Astrocyte (in vitro differentiated cells and primary cell): ENCODE data around the gene TULP3. TPM values are rescaled to one million over a fixed set of nuclear protein-coding genes. Genes with fewer than 3 reads are reported as not detected.
A peak's percentile ranks its signal among the peaks of the same experiment; 100 is the strongest.

Experiments
- DNase-seq: peaks from one replicate; pipeline ENCODE4 v3.0.0-alpha.2; 2010; ENCODE audit warnings: low read depth
- FAIRE-seq: peaks from 2 replicates; lab custom pipeline; 2011; peaks lifted over from hg19 to GRCh38; lab: Jason Lieb, UNC
- H2AFZ ChIP-seq: 2 replicates; pipeline ENCODE4 v1.6.0; 2012; ENCODE audit warnings: low read depth, low read length, inconsistent platforms
- H3K27ac ChIP-seq: 2 replicates; pipeline ENCODE4 v1.5.1; 2011; ENCODE audit warnings: low read depth, low read length, inconsistent platforms
- H3K27me3 ChIP-seq: 2 replicates; pipeline ENCODE4 v1.6.0; 2011; ENCODE audit warnings: low read length, inconsistent platforms; ENCODE audit not compliant: insufficient read depth
- H3K36me3 ChIP-seq: 2 replicates; pipeline ENCODE4 v1.5.1; 2011; ENCODE audit warnings: low read length, inconsistent platforms; ENCODE audit not compliant: insufficient read depth
- H3K4me1 ChIP-seq: 2 replicates; pipeline ENCODE4 v1.5.1; 2011; ENCODE audit warnings: low read length, inconsistent platforms; ENCODE audit not compliant: insufficient read depth
- H3K4me2 ChIP-seq: 2 replicates; pipeline ENCODE4 v1.6.0; 2012; ENCODE audit warnings: low read length, inconsistent platforms
- H3K4me3 ChIP-seq: 2 replicates; pipeline ENCODE4 v1.5.1; 2011; ENCODE audit warnings: low read depth, mild to moderate bottlenecking, low read length, inconsistent platforms; ENCODE audit not compliant: insufficient read depth
- H3K79me2 ChIP-seq: 2 replicates; pipeline ENCODE4 v1.6.0; 2012; ENCODE audit warnings: mild to moderate bottlenecking, low read length, inconsistent platforms; ENCODE audit not compliant: insufficient read depth
- H3K9ac ChIP-seq: 2 replicates; pipeline ENCODE4 v1.6.0; 2012; ENCODE audit warnings: mild to moderate bottlenecking, low read length, inconsistent platforms
- H3K9me3 ChIP-seq: 2 replicates; pipeline ENCODE4 v1.5.1; 2012; ENCODE audit warnings: low read depth, mild to moderate bottlenecking, low read length, inconsistent platforms; ENCODE audit not compliant: insufficient read depth
- H4K20me1 ChIP-seq: 2 replicates; pipeline ENCODE4 v1.6.0; 2012; ENCODE audit warnings: low read length, inconsistent platforms; ENCODE audit not compliant: insufficient read depth
- H3K27ac Mint-ChIP-seq: one replicate; pipeline ENCODE4 v1.8.0; 2021; ENCODE audit warnings: mild to moderate bottlenecking, mixed read lengths; ENCODE audit not compliant: unreplicated experiment
- H3K27me3 Mint-ChIP-seq: one replicate; pipeline ENCODE4 v1.8.0; 2021; ENCODE audit warnings: low read depth, mixed read lengths; ENCODE audit not compliant: unreplicated experiment
- H3K36me3 Mint-ChIP-seq: one replicate; pipeline ENCODE4 v1.8.0; 2021; ENCODE audit warnings: low read depth, mixed read lengths; ENCODE audit not compliant: unreplicated experiment
- H3K4me1 Mint-ChIP-seq: one replicate; pipeline ENCODE4 v1.8.0; 2021; ENCODE audit warnings: low read depth, mixed read lengths; ENCODE audit not compliant: unreplicated experiment
- H3K4me3 Mint-ChIP-seq: one replicate; pipeline ENCODE4 v1.8.0; 2021; ENCODE audit warnings: mild to moderate bottlenecking, moderate library complexity, mixed read lengths; ENCODE audit not compliant: unreplicated experiment
- H3K9me3 Mint-ChIP-seq: one replicate; pipeline ENCODE4 v1.8.0; 2021; ENCODE audit warnings: mild to moderate bottlenecking, mixed read lengths; ENCODE audit not compliant: unreplicated experiment
- EZH2 ChIP-seq: IDR thresholded peaks from 2 replicates; pipeline ENCODE4 v1.6.1; 2012; ENCODE audit warnings: mild to moderate bottlenecking, low read length, inconsistent platforms; ENCODE audit not compliant: insufficient read depth
- total RNA-seq: library from RNA; stranded (reverse); gene quantifications from 2 replicates; pipeline ENCODE4 v1.2.1, GENCODE V29; 2021
- TF ChIP-seq, protein P1 (sequence below): IDR thresholded peaks from 2 replicates; pipeline ENCODE4 v1.5.1; 2011; ENCODE audit warnings: low read depth, mild to moderate bottlenecking, inconsistent platforms, low read length, moderate library complexity; ENCODE audit not compliant: insufficient read depth

Gene TULP3
- total RNA-seq, 1 donor from 2014 or later: 23.6 TPM

DNA sequence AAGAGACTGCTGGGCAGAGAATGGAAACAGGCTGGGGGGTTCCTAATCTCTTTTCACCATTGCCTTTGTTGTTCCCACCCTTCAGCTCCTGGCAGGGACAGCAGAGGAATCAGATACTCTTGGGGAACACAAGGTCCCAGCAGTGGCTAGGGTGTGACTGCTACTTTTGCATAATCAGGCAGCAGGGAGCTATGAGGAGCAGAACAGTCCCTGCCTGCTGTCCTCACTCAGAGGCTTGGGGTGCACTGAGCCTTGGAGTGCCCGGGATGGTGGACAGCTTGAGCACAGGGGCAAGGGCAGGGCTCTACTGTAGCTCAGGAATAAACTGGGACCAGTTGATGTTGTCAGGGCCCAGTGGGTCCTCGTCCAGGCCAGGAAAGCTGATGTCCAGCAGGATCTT is 32.4 kb upstream of the TULP3 start:
- Histone ChIP-seq H3K9ac (no peak overlapping the region), H3K4me3 (no peak overlapping the region), H3K27ac (no peak overlapping the region), H4K20me1 (no peaks in the 10 kb centered on the region), H3K4me1 (no peaks in the 10 kb centered on the region), H3K9me3 (no peaks in the 10 kb centered on the region), H3K79me2 (no peaks in the 10 kb centered on the region), H2AFZ (no peak overlapping the region), H3K4me2 (no peak overlapping the region), H3K27me3 (no peaks in the 10 kb centered on the region), H3K36me3 (peaks cover 14% of the 10 kb centered on the region)
- no peak overlapping the region for H3K4me3 Mint-ChIP-seq
- DNase-seq (no peak), FAIRE-seq (no peak)
- H3K27ac Mint-ChIP-seq: no peak overlapping the region
- H3K4me1 Mint-ChIP-seq: peaks cover 2% of the 10 kb centered on the region
- H3K9me3 Mint-ChIP-seq: no peaks in the 10 kb centered on the region
- peaks cover 4% of the 10 kb centered on the region for H3K36me3 Mint-ChIP-seq
- H3K27me3 Mint-ChIP-seq: peaks cover 2% of the 10 kb centered on the region
- TF ChIP-seq, protein P1, sequence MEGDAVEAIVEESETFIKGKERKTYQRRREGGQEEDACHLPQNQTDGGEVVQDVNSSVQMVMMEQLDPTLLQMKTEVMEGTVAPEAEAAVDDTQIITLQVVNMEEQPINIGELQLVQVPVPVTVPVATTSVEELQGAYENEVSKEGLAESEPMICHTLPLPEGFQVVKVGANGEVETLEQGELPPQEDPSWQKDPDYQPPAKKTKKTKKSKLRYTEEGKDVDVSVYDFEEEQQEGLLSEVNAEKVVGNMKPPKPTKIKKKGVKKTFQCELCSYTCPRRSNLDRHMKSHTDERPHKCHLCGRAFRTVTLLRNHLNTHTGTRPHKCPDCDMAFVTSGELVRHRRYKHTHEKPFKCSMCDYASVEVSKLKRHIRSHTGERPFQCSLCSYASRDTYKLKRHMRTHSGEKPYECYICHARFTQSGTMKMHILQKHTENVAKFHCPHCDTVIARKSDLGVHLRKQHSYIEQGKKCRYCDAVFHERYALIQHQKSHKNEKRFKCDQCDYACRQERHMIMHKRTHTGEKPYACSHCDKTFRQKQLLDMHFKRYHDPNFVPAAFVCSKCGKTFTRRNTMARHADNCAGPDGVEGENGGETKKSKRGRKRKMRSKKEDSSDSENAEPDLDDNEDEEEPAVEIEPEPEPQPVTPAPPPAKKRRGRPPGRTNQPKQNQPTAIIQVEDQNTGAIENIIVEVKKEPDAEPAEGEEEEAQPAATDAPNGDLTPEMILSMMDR: no peak
- TF ChIP-seq EZH2: no peak

DNA sequence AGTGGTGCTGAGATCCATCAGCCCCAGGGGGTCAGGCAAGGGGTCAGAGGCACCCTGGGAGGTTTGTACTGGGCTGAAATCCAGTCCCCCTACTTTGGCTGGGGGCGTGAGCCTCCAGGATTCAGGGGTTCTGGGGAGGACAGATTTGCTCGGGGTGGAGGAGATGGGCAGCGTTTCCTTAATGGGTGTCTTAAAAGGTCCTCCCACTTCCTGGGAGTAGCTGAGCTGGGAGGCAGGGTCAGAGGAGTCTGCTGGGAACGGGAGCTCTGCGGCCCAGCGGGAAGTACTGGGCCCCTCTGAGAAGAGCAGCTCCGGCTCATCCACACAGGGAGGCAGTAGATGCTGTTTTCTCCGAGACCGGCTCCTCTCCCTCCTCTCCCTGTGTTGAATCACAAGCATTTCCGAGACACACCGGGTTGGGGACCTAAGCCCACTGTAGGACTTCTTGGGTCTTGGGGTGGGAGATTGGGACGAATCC is 31.7 kb upstream of the TULP3 start:
- Mint-ChIP-seq H3K27me3 (peaks cover 2% of the 10 kb centered on the region), H3K27ac (peak overlapping the region; percentile 41), H3K4me1 (peaks cover 2% of the 10 kb centered on the region), H3K4me3 (no peak overlapping the region), H3K36me3 (peaks cover 4% of the 10 kb centered on the region), H3K9me3 (no peaks in the 10 kb centered on the region)
- no peak overlapping the region for H3K4me2 ChIP-seq
- H3K27ac ChIP-seq: no peak overlapping the region
- no peak overlapping the region for H3K4me3 ChIP-seq
- no peaks in the 10 kb centered on the region for H4K20me1 ChIP-seq
- H3K36me3 ChIP-seq: peaks cover 14% of the 10 kb centered on the region
- DNase-seq: no peak
- no peaks in the 10 kb centered on the region for H3K79me2 ChIP-seq
- TF ChIP-seq EZH2: no peak
- TF ChIP-seq, protein P1: no peak
- H2AFZ ChIP-seq: no peak overlapping the region
- H3K27me3 ChIP-seq: no peaks in the 10 kb centered on the region
- H3K4me1 ChIP-seq: no peaks in the 10 kb centered on the region
- FAIRE-seq: no peak
- H3K9me3 ChIP-seq: no peaks in the 10 kb centered on the region
- H3K9ac ChIP-seq: no peak overlapping the region

DNA sequence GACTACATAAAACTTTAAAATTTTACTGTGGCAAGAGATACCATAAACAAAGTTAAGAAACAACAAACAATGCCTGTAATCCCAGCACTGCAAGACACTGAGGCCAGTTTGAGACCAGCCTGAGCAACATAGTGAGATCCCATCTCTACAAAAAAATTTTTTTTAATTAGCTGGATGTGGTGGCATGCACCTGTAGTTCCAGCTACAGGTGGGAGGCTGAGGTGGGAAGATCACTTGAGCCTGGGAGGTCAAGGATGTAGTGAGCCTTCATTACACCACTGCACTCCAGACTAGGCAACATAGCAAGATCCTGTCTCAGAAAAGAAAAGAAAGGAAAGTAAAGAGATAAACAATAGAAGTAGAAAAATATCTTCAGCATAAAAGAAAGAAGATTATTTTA is 30.5 kb upstream of the TULP3 start:
- FAIRE-seq (no peak), DNase-seq (no peak)
- TF ChIP-seq, protein P1: no peak
- no peak for TF ChIP-seq EZH2
- Histone ChIP-seq H3K36me3 (peaks cover 14% of the 10 kb centered on the region), H3K27me3 (no peaks in the 10 kb centered on the region), H3K4me3 (no peak overlapping the region), H4K20me1 (no peaks in the 10 kb centered on the region), H3K79me2 (no peaks in the 10 kb centered on the region), H3K4me1 (no peaks in the 10 kb centered on the region), H3K9me3 (no peaks in the 10 kb centered on the region), H3K9ac (no peak overlapping the region), H3K4me2 (no peak overlapping the region), H2AFZ (no peak overlapping the region), H3K27ac (no peak overlapping the region)
- peaks cover 2% of the 10 kb centered on the region for H3K4me1 Mint-ChIP-seq
- H3K4me3 Mint-ChIP-seq: no peak overlapping the region
- H3K9me3 Mint-ChIP-seq: no peaks in the 10 kb centered on the region
- H3K36me3 Mint-ChIP-seq: peaks cover 4% of the 10 kb centered on the region
- peaks cover 2% of the 10 kb centered on the region for H3K27me3 Mint-ChIP-seq
- H3K27ac Mint-ChIP-seq: no peak overlapping the region
